ENCODE measurements around the gene PLXNC1.

PLXNC1 gene

GRCh38 chr12:94265539-94265938 lies 117.2 kb downstream of the PLXNC1 start:
- no peak for DNase-seq (ENCODE audit: low read depth in 2 of 2)

DNA sequence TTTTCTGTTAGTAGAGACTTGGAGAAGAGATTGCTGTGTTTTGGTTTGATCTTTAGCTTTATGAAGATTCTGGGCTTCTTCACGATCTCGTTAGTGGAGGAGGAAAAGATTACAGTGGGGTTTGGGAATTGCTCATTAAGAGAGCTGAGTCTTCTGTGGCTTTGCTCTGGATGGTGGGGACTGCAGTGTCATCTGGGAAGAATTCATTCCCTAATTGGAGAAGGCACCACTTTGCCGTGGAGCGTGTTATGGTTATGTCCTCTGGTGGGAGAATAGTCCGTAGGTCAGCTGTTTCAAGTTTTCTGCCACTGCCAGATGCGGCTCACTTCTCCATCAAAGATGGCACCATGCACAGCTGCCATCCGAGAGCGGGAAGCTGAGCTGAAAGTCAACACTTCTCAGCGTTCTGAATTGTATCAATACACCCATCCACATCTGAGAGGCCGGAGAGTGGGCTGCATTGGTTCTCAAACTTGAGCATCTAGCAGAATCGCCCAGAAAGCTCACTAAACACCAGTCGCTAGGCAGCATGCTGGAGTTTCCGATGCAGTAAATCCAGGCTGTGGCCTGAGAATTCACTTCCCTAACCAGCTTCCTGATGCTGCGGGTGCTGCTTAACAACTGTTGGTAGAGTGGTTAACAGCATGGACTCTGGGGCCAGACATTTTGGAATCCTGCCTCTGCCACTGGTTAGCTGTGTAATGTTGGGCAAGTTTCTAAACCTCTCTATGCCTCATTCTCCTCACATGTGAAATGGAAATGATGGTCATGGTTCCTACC lies 117.8 kb downstream of the PLXNC1 start:
- no peak for DNase-seq (ENCODE audit: low read depth in 2 of 2)

DNA sequence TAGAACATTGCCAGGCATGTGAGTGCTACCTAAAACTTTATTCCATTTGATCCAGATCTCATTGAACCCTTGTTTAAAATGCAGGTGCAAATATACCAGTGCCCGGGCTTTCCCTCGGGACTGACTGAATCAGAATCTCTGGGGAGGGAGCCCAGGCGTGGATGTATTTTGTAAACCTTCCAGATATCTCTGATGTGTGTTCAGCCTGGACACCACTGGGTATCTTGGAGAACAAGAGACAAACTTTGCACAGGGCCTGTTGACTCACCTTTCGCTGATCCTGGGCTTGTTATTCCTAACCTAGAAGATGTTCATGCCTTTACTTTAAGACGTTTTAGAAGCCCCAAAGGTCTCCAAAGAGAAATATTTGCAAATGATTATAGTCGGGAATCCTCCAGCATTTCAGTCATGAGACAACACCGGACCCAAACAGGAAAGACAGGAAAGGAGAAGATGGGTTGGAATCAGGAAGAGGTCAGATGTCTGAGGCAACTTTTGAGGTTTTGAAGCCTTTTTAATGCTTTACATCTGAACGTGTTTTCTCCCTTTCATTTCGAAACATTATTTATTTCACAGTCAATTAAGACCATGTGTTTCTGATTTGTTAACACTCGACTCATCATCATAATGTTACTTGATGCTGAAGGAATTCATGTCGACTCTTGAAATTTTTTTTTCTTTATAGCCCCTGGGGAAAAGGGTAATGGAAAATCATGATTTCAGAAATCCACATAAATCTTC lies 118.6 kb downstream of the PLXNC1 start:
- DNase-seq (ENCODE audit: low read depth in 2 of 2), result no peak

DNA sequence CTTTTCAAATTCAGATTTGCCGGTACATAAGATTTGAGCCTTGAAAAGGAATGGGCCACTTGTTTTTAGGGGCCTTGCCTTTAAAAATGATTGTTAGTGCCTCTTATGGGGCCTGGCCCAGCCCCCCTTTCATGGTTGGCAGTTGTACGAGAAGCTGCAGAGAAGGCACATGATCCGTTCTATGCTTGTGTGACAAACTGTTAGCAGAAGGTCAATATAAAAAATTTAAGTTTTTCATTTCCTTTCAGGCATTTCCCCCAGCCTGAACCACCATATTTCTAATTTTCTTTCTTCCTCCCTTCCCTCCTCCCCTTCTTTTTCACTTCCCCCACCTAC lies 119.1 kb downstream of the PLXNC1 start:
- no peak for DNase-seq (ENCODE audit: low read depth in 2 of 2)

DNA sequence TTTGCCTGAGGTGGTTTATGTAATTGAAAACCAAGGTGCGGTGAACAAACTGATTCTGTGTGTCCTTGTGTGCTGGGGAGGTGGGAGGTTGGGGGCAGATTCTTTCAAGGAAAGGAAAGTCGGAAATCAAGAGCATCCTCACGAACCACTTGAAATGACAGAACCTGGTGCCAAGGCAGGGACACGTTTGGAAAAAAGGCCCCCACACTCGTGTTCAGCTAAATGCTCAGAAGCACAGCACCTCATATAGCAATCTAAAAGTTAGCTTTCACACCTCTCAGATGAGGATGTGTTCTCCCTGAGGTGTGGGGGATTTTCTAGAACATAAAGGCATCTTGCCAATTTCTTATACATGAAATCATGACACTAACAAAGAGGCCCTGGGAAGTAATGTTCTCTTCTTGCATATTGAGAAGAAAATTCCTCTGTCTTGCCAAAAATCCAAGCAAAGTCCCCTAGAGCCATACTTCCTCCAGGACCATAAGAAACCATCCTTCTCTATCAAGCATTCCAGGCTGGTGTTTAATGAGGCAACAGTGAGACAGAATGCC lies 119.6 kb downstream of the PLXNC1 start:
- no peak for DNase-seq (ENCODE audit: low read depth in 2 of 2)

DNA sequence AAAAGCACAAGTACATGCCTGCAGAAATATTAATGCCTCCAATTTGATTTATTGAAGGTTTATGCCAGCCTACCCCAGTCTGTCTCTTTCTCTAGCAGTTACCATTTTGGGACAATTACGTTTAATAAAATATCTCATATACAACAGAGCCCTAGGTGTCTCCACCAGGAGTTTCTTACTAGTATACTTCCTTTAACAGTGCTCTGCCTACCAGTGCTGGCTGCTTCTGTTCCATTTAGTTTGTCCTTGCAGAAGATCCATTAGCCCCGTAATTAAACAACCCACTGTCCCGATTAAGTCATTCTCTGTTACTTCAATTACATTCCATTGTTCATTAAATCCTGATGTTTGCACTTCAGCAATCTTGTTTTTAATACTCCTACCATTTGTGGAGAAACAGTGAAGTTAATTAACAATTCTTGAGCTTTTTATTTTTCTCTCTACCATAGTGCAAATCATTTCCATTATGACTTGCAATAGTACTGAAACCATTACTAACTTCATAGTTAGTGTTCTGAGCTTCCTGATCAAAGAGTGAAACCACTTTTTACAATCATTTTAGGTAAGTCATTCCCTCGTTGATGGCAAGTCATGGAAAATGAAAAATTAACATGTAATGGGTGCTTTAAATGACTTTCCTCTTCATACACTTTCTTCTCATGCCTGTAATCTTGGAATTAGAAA lies 121.1 kb downstream of the PLXNC1 start:
- no peak for DNase-seq (ENCODE audit: low read depth in 2 of 2)

DNA sequence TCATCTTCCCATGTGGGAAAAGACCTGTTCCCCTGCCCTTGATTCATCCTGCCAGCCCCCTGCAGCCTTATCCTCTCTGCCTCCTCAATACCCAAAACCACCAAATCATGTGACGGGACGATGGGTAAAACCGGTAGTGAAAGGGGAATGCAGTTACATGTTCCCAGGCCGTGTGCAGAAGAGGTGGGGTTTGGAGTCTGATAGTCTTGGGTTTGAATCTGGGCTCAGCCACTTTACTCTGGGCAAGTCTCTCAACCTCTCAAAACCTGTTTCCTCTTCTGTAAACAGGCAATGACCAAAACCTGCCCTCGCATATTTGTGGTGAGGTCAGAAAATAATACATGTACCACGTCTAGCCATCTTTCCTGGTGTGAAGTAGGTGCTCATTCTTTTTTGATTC lies 123.0 kb downstream of the PLXNC1 start:
- no peak for DNase-seq (ENCODE audit: low read depth in 2 of 2)

GRCh38 chr12:94272280-94272679 lies 123.9 kb downstream of the PLXNC1 start:
- no peak for DNase-seq (ENCODE audit: low read depth in 2 of 2)

DNA sequence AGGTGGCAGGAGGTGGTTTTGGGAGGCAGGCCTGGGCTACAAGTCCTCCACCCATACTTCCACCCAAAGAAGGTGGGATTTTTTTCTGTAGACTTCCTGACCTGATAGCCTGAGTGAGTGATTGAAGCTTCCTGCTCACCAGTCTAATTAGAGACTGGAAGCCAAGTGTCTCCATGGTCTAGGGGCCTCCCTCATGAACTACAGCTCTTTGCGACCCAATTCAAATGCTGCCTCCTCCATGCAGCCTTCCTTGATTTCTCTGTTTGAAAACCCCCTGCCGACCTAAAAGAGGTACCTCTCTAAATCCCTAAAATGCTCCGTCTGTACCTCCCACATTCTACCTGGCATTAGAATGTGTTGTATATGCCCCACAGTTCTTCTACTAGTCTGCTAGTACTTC lies 124.9 kb downstream of the PLXNC1 start:
- DNase-seq (ENCODE audit: low read depth in 2 of 2), result no peak

DNA sequence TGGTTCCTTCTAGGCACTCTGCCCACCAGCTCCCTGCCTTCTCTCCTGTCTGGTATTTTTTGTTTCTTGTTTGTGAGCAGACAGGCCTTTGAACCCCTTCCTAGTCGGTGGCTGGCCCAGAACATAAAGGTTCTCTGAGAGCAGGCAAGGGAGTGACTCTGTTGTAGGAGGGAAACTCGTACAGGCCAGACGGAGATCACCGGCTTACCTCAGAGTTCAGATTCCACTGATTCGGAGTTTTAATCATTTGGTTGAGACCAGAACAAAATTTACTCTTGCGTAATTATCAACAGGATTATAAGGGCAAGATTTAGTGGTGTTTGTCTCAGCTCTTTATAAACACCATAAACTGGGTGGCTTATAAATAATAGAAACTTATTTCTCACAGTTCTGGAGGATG lies 128.3 kb downstream of the PLXNC1 start:
- DNase-seq (ENCODE audit: low read depth in 2 of 2), result no peak

- no peak for DNase-seq (ENCODE audit: low read depth in 2 of 2)
These were observed 129.1 kb downstream of the PLXNC1 start for GRCh38 chr12:94277426-94278000.

- DNase-seq (ENCODE audit: low read depth in 2 of 2), result no peak
These were observed 131.7 kb downstream of the PLXNC1 start for GRCh38 chr12:94280063-94280462.

DNA sequence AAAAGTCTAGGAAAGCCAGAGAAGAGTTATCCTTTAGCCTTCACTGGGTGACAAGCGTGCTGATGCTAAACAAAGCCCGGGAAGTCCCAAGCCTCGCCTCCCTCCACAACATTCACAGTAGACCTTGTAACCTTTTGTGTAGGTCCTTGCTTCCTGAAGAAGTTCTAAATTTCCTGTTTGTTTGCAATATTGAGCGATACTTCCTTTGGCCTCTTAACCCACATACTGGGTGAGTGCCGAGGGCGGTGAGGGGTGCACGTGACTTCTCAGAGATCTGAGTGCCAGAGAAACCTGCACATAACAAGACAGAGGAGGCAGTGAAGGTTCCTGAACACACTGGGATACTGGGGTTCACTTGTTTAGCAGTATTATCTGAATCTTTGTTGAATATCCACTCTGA lies 134.3 kb downstream of the PLXNC1 start:
- no peak for DNase-seq (ENCODE audit: low read depth in 2 of 2)

GRCh38 chr12:94284046-94284445 lies 135.7 kb downstream of the PLXNC1 start:
- no peak for DNase-seq (ENCODE audit: low read depth in 2 of 2)

DNA sequence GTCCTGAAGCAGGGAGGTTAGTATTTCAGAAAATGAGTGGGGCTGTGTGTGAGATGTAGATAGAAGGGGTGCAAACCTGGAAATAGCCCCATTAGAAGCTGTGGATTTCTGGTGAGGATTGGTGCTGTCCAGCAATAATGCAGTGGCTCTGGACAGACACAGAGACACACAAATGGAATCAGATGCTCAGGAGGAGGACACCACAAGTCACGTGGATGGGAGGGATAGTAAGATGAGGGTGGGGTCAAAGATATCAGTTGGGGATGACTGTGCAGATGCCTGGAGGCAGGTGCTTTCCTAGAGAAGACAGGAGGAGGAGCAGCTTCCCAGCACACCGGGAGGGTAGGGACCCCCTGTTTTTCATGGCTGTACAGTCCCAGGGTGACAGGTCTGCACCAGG lies 136.5 kb downstream of the PLXNC1 start:
- no peak for DNase-seq (ENCODE audit: low read depth in 2 of 2)

- no peak for DNase-seq (ENCODE audit: low read depth in 2 of 2)
These were observed 137.7 kb downstream of the PLXNC1 start for GRCh38 chr12:94285943-94286582.

GRCh38 chr12:94286583-94287244 lies 138.3 kb downstream of the PLXNC1 start:
- no peak for DNase-seq (ENCODE audit: low read depth in 2 of 2)

GRCh38 chr12:94287245-94287628 lies 138.9 kb downstream of the PLXNC1 start:
- DNase-seq (ENCODE audit: low read depth in 2 of 2), result no peak

GRCh38 chr12:94289461-94290312 lies 141.3 kb downstream of the PLXNC1 start:
- DNase-seq (ENCODE audit: low read depth in 2 of 2), result no peak

- DNase-seq (ENCODE audit: low read depth in 2 of 2), result no peak
These were observed 142.0 kb downstream of the PLXNC1 start for GRCh38 chr12:94290353-94290752.
